Liver (tissue), 2 donors: ENCODE results near the gene SLX4IP.

Experiments
- CTCF ChIP-seq: fragments of 150-350 bp; IDR thresholded peaks from 2 replicates; pipeline ENCODE4 v1.5.1; 2017; ENCODE audit warnings: improper control_type of control experiment, low read depth, low read length; ENCODE audit not compliant: missing input control
- REST ChIP-seq: IDR thresholded peaks from 2 replicates; pipeline ENCODE4 v1.6.1; 2016; ENCODE audit warnings: antibody characterized with exemption, mild to moderate bottlenecking
- YY1 ChIP-seq: IDR thresholded peaks from 2 replicates; pipeline ENCODE4 v1.6.1; 2016; ENCODE audit warnings: antibody characterized with exemption, mild to moderate bottlenecking
- donor health status: healthy.

DNA sequence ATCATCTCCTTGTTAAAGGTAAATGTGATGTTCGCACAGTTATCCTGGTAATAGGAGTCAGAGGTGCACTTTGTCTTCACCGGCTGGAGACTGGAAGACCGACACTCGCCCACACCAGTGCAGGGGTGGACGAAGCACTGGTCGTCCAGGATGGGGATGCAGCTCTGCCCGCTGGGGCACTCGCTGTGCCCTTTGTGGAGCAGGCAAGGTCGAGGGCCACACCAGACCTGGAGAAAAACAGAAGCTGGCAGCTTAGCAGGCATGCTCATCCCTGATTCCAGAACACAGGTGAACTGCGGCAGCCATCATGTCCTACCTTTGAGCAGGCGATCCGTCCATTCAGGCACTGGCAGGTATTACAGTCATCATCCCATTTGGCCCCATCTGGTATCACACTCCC, 206.4 kb downstream of the SLX4IP start:
- no peak for TF ChIP-seq CTCF
- no peak for TF ChIP-seq REST
- TF ChIP-seq YY1: no peak
